Lung microvascular endothelial cell (primary cell): ENCODE measurements around the gene PODXL2. TPM values are rescaled to one million over a fixed set of nuclear protein-coding genes. Genes with fewer than 3 reads are reported as not detected.

Experiments used
- DNase-seq, 2 donors: peaks; one replicate each; pipeline versions ENCODE4 v3.0.0 to v3.0.0-alpha.2; 2010; ENCODE audit warnings: low read depth in 2 of 2
- total RNA-seq: library from RNA; depleted of rRNA; stranded (reverse); fragments of >200 nt; gene quantifications from 2 replicates; pipeline ENCODE4 v1.2.1, GENCODE V29; 2014

The PODXL2 gene
- total RNA-seq, 1 donor from 2014 or later: 0.60 TPM

GRCh38 chr3:127720985-127721935 lies 92.3 kb downstream of the PODXL2 start:
- no peak for DNase-seq

- DNase-seq: no peak
Observed at GRCh38 chr3:127722091-127722784, 93.3 kb downstream of the PODXL2 start.

Other genes with a start within 250 kb of the PODXL2 start
- gene TPRA1, start 38.5 kb upstream of the PODXL2 start, total RNA-seq: 20.0 and 34.9 TPM in 2 replicates
- 10.5 and 32.3 TPM in 2 replicates for gene MCM2, start 30.8 kb upstream of the PODXL2 start, total RNA-seq
- 5.7 and 8.5 TPM in 2 replicates for gene ABTB1, start 43.8 kb downstream of the PODXL2 start, total RNA-seq
- 27.5 and 36.1 TPM in 2 replicates for gene MGLL, start 193.3 kb downstream of the PODXL2 start, total RNA-seq